Measurements from ENCODE around the gene FSTL5. TPM values are rescaled to one million over a fixed set of nuclear protein-coding genes. Genes with fewer than 3 reads are reported as not detected.

Gene FSTL5
- total and polyA plus RNA-seq, 8 donors, result 0.08 to 1.9 (median 0.16) TPM

- no peak for DNase-seq
- ATAC-seq, result no peak
- no peak overlapping the region for H3K4me3 ChIP-seq
- FAIRE-seq, result peak; percentile 9
- intact Hi-C loops (cut with DNase I), result no loop called here
- H3K27me3 ChIP-seq, result no peaks in the 10 kb centered on the region
- no peaks in the 10 kb centered on the region for H3K36me3 ChIP-seq
- H3K9me3 ChIP-seq, result no peaks in the 10 kb centered on the region
- WGBS, 2 donors, result 24 to 46% methylated on average over 1 of the region's 1 CpG
- H3K27ac ChIP-seq, result no peak overlapping the region
- no peaks in the 10 kb centered on the region for H3K4me1 ChIP-seq
- no peak for TF ChIP-seq CTCF (IDR thresholded peaks at IDR 0.05)
Measured at GRCh38 chr4:161642708-161643107, 521.1 kb downstream of the FSTL5 start.

GRCh38 chr4:161629694-161630441 is 533.9 kb downstream of the FSTL5 start:
- Histone ChIP-seq H3K36me3 (no peaks in the 10 kb centered on the region), H3K27ac (no peak overlapping the region), H3K4me1 (no peaks in the 10 kb centered on the region), H3K9me3 (no peaks in the 10 kb centered on the region), H3K4me3 (no peak overlapping the region), H3K27me3 (no peaks in the 10 kb centered on the region)
- TF ChIP-seq CTCF (IDR thresholded peaks at IDR 0.05), result no peak
- DNase-seq (peak in 4 of 6 donors; percentile 9 to 65 (median 43)), FAIRE-seq (no peak), ATAC-seq (no peak)
- 78 to 84% methylated on average over 14 of the region's 14 CpGs for WGBS, 2 donors
- intact Hi-C loops (cut with DNase I), result no loop called here

- TF ChIP-seq CTCF (IDR thresholded peaks at IDR 0.05), result no peak
- H3K36me3 ChIP-seq, result no peaks in the 10 kb centered on the region
- H3K27ac ChIP-seq, result no peak overlapping the region
- H3K27me3 ChIP-seq, result no peaks in the 10 kb centered on the region
- DNase-seq (no peak), ATAC-seq (no peak), FAIRE-seq (no peak)
- 59 to 64% methylated on average over 4 of the region's 4 CpGs for WGBS, 2 donors
- H3K4me3 ChIP-seq, result no peak overlapping the region
- H3K9me3 ChIP-seq, result no peaks in the 10 kb centered on the region
- intact Hi-C loops (cut with DNase I), result no loop called here
- peaks cover 0 to 5% (median 0%) of the 10 kb centered on the region in 3 donors for H3K4me1 ChIP-seq
Measured at GRCh38 chr4:161604516-161605300, 559.1 kb downstream of the FSTL5 start.

GRCh38 chr4:161601011-161601410 is 562.8 kb downstream of the FSTL5 start:
- no peak for FAIRE-seq
- Histone ChIP-seq H3K9me3 (no peaks in the 10 kb centered on the region), H3K4me3 (no peak overlapping the region), H3K27me3 (no peaks in the 10 kb centered on the region), H3K36me3 (no peaks in the 10 kb centered on the region), H3K4me1 (no peaks in the 10 kb centered on the region), H3K27ac (no peak overlapping the region)
- intact Hi-C loops (cut with DNase I), result no loop called here
- no peak for DNase-seq
- no peak for ATAC-seq
- no peak for TF ChIP-seq CTCF (IDR thresholded peaks at IDR 0.05)
